Measurements from ENCODE around the gene TAOK3.

- TF ChIP-seq CTCF (IDR thresholded peaks at IDR 0.05; ENCODE audit: low read length), result no peak
- no peak for TF ChIP-seq EZH2 (IDR thresholded peaks at IDR 0.05; ENCODE audit: borderline replicate concordance, low read length)
Observed at GRCh38 chr12:118328486-118329330, 44.0 kb downstream of the TAOK3 start.

Measured in OCI-LY1 (cell line).